Endothelial cell of umbilical vein (primary cell): ENCODE results near the gene TBX18. TPM values are rescaled to one million over a fixed set of nuclear protein-coding genes. Genes with fewer than 3 reads are reported as not detected.

Experiments used
- BruUV-seq: library from RNA; stranded (reverse); fragments of 400-500 nt; replicated peaks from 2 replicates; lab custom pipeline; 2021; lab: Mats Ljungman, UMichigan
- CTCF ChIA-PET: fragments of 300-600, 350-600 bp; sonication (Branson Sonifier 250); formaldehyde crosslinking; loops from one replicate; lab custom pipeline; 2021; ENCODE audit warnings: antibody characterized with exemption, inconsistent platforms; lab: Charles Lee
- POLR2A ChIA-PET: fragments of 300-600, 350-600 bp; sonication (Branson Sonifier 250); formaldehyde crosslinking; loops from one replicate; lab custom pipeline; 2021; ENCODE audit warnings: antibody characterized with exemption, inconsistent platforms; lab: Charles Lee
- DNase-seq: peaks from one replicate; pipeline ENCODE4 v3.0.0-alpha.2; 2011; ENCODE audit warnings: low read depth, low spot score
- FAIRE-seq: peaks from 2 replicates; lab custom pipeline; 2011; peaks lifted over from hg19 to GRCh38; lab: Jason Lieb, UNC
- H2AFZ ChIP-seq: 2 replicates; pipeline ENCODE4 v1.6.0; 2012; ENCODE audit warnings: low read depth, low read length, control low read depth, inconsistent platforms
- H3K27ac ChIP-seq: 2 replicates; pipeline ENCODE4 v1.5.1; 2011; ENCODE audit warnings: low read depth, mild to moderate bottlenecking, control low read depth, low read length, moderate library complexity; ENCODE audit not compliant: insufficient read depth
- H3K27me3 ChIP-seq, 2 experiments: 2 replicates each; pipeline versions ENCODE4 v1.6.0 to v1.6.1; 2011; ENCODE audit warnings: low read length in 2 of 2, mixed read lengths in 1 of 2; ENCODE audit not compliant: control insufficient read depth in 2 of 2, insufficient read depth in 2 of 2
- H3K36me3 ChIP-seq, 2 experiments: 2 replicates in 1 of 2; 3 replicates in 1 of 2; pipeline ENCODE4 v1.5.1; 2011; ENCODE audit warnings: low read length in 2 of 2, mild to moderate bottlenecking in 1 of 2, moderate library complexity in 1 of 2; ENCODE audit not compliant: control insufficient read depth in 2 of 2, insufficient read depth in 2 of 2; ENCODE audit errors: extremely low read depth in 1 of 2
- H3K4me1 ChIP-seq: 3 replicates; pipeline ENCODE4 v1.5.1; 2011; ENCODE audit warnings: mild to moderate bottlenecking, low read length; ENCODE audit not compliant: control insufficient read depth, insufficient read depth; ENCODE audit errors: extremely low read depth
- H3K4me2 ChIP-seq: 2 replicates; pipeline ENCODE4 v1.6.1; 2011; ENCODE audit warnings: low read length, control low read depth, mixed read lengths; ENCODE audit not compliant: insufficient read depth
- H3K4me3 ChIP-seq, 3 experiments: fragments of 200-600 bp in 1 of 3; sonication (generic), shearing (Covaris generic) in 1 of 3; replicated peaks in 1 of 3; 2 replicates each; pipeline ENCODE4 v1.5.1; 2011 to 2016; ENCODE audit warnings: control low read depth in 3 of 3, low read length in 3 of 3, mild to moderate bottlenecking in 2 of 3, inconsistent platforms in 1 of 3, low read depth in 1 of 3, moderate library complexity in 1 of 3; ENCODE audit not compliant: insufficient read depth in 1 of 3
- H3K79me2 ChIP-seq: 2 replicates; pipeline ENCODE4 v1.6.0; 2012; ENCODE audit warnings: low read length, inconsistent platforms; ENCODE audit not compliant: control insufficient read depth, insufficient read depth
- H3K9ac ChIP-seq: replicated peaks from 2 replicates; pipeline ENCODE3; 2011; ENCODE audit warnings: low read length, control low read depth; ENCODE audit not compliant: insufficient read depth; ENCODE audit errors: extremely low read depth
- H3K9me1 ChIP-seq: replicated peaks from 3 replicates; pipeline ENCODE4 v1.6.0; 2011; ENCODE audit warnings: mild to moderate bottlenecking, low read length; ENCODE audit not compliant: control insufficient read depth, insufficient read depth; ENCODE audit errors: extremely low read depth
- H3K9me3 ChIP-seq: replicated peaks from 2 replicates; pipeline ENCODE4 v1.5.1; 2012; ENCODE audit warnings: low read length, inconsistent platforms; ENCODE audit not compliant: control insufficient read depth, insufficient read depth
- H4K20me1 ChIP-seq: replicated peaks from 2 replicates; pipeline ENCODE3; 2011; ENCODE audit warnings: mild to moderate bottlenecking, low read length; ENCODE audit not compliant: control insufficient read depth, insufficient read depth; ENCODE audit errors: extremely low read depth
- FOS ChIP-seq: IDR thresholded peaks from 2 replicates; pipeline ENCODE4 v1.6.1; 2011; ENCODE audit warnings: mild to moderate bottlenecking, low read length, moderate library complexity, borderline replicate concordance; ENCODE audit not compliant: insufficient read depth
- GATA2 ChIP-seq: IDR thresholded peaks from 2 replicates; pipeline ENCODE4 v1.7.0; 2011; ENCODE audit warnings: low read depth, mild to moderate bottlenecking, moderate library complexity, mixed read lengths, low read length; ENCODE audit not compliant: insufficient read length, insufficient read depth
- JUN ChIP-seq: IDR thresholded peaks from 2 replicates; pipeline ENCODE4 v1.6.1; 2011; ENCODE audit warnings: borderline replicate concordance, low read depth; ENCODE audit not compliant: insufficient read length, insufficient read depth
- MAX ChIP-seq: IDR thresholded peaks from 2 replicates; pipeline ENCODE4 v1.6.1; 2011; ENCODE audit not compliant: insufficient read depth, insufficient read length
- POLR2AphosphoS5 ChIP-seq: IDR thresholded peaks from 2 replicates; pipeline ENCODE4 v1.6.1; 2012; ENCODE audit warnings: low read depth, mild to moderate bottlenecking, control low read depth, low read length, moderate library complexity; ENCODE audit not compliant: insufficient read depth
- dilution Hi-C: fragments of 300-500 bp; cut with MboI; formaldehyde crosslinking; loops from one replicate; pipeline ENCODE4 v1.15.0; 2019; ENCODE audit warnings: low sequenced_read_pairs; ENCODE audit not compliant: extremely low pct_ligation_motif_present
- intact Hi-C: fragments of 100-400 bp; cut with micrococcal nuclease; formaldehyde crosslinking; loops from one replicate; pipeline ENCODE4 v1.10.0; 2022
- polyA plus RNA-seq, 4 experiments: library from polyadenylated mRNA; depleted of rRNA in 3 of 4; stranded (reverse) in 3 of 4; unstranded in 1 of 4; fragments of >200 nt; gene quantifications; 2 replicates each; pipeline versions ENCODE4 v1.2.1 to v1.2.3, GENCODE V29; 2011 to 2012; ENCODE audit warnings: missing spikeins in 1 of 4
- total RNA-seq: library from RNA; stranded (reverse); gene quantifications from 2 replicates; pipeline ENCODE4 v1.2.3, GENCODE V29; 2021

The TBX18 gene
- total and polyA plus RNA-seq, 2 donors (not counting 3 experiments of a cell fraction or from before 2014, with no cell fraction given): 28.4 to 60.5 TPM

GRCh38 chr6:84731901-84732300 is 32.5 kb downstream of the TBX18 start:
- Histone ChIP-seq H3K9me1 (no peaks in the 10 kb centered on the region), H3K27me3 (no peaks in the 10 kb centered on the region), H3K4me2 (peak overlapping the region; percentile 82), H3K36me3 (peaks cover 4 to 6% of the 10 kb centered on the region in 2 experiments), H3K9ac (no peak overlapping the region), H4K20me1 (no peaks in the 10 kb centered on the region), H3K4me3 (peak overlapping the region in 1 of 3 experiments; percentile 9), H3K27ac (peak overlapping the region; percentile 57), H3K9me3 (no peaks in the 10 kb centered on the region), H3K79me2 (no peaks in the 10 kb centered on the region), H2AFZ (no peak overlapping the region), H3K4me1 (peaks cover 34% of the 10 kb centered on the region)
- DNase-seq (peak; percentile 66), FAIRE-seq (peak; percentile 73)
- dilution Hi-C loops: loop anchor here (25.0 kb wide), 1 partner anchor 95 kb away; no protein-coding TSS in a partner anchor
- CTCF ChIA-PET: interaction anchor here (1.1 to 1.9 kb wide), 2 partner anchors 282 to 310 kb away, joined by 3 to 7 read pairs; no protein-coding TSS in a partner anchor
- TF ChIP-seq POLR2AphosphoS5 (no peak), FOS (peak; percentile 60), MAX (no peak), GATA2 (peak; percentile 64)
- intact Hi-C loops: loop anchor here (2.0 to 5.0 kb wide), 2 partner anchors 21 to 155 kb away; no protein-coding TSS in a partner anchor
- POLR2A ChIA-PET: no interaction called here
- BruUV-seq: no TSS peak

GRCh38 chr6:84731401-84731800 is 33.0 kb downstream of the TBX18 start:
- no peaks in the 10 kb centered on the region for H4K20me1 ChIP-seq
- H3K9ac ChIP-seq: no peak overlapping the region
- peak overlapping the region; percentile 57 for H3K27ac ChIP-seq
- no peak for FAIRE-seq
- H3K4me3 ChIP-seq: peak overlapping the region in 1 of 3 experiments; percentile 9
- peak overlapping the region; percentile 82 for H3K4me2 ChIP-seq
- peak; percentile 29 for DNase-seq
- peaks cover 0 to 3% of the 10 kb centered on the region in 2 experiments for H3K36me3 ChIP-seq
- ChIA-PET POLR2A (no interaction called here), CTCF (interaction anchor here (0.7 to 1.2 kb wide), 3 partner anchors 31 to 281 kb away, joined by 3 to 5 read pairs (median 3); no protein-coding TSS in a partner anchor)
- no peak overlapping the region for H2AFZ ChIP-seq
- H3K9me1 ChIP-seq: no peaks in the 10 kb centered on the region
- dilution Hi-C loops: loop anchor here (25.0 kb wide), 1 partner anchor 94 kb away; no protein-coding TSS in a partner anchor
- H3K9me3 ChIP-seq: no peaks in the 10 kb centered on the region
- TF ChIP-seq MAX: no peak
- peak; percentile 27 for TF ChIP-seq FOS
- TF ChIP-seq JUN: no peak
- H3K79me2 ChIP-seq: no peaks in the 10 kb centered on the region
- BruUV-seq: no TSS peak
- H3K4me1 ChIP-seq: peaks cover 34% of the 10 kb centered on the region
- H3K27me3 ChIP-seq: no peaks in the 10 kb centered on the region
- intact Hi-C loops: loop anchor here (5.0 kb wide), 1 partner anchor 154 kb away; no protein-coding TSS in a partner anchor
